UCSD-AML1 (cell line): Measurements from ENCODE around the gene PDE4B.
"Not testable (repeated sequence)": the region's sequence is repeated elsewhere in the genome, so short reads cannot be mapped to it uniquely, and the experiment has no call there.

ENCODE experiments used
- DNase-seq: peaks from one replicate; lab custom pipeline; 2025; ENCODE audit not compliant: unreplicated experiment; lab: John Stamatoyannopoulos, UW

Gene PDE4B

GRCh38 chr1:66043186-66043585 lies 250.5 kb downstream of the PDE4B start:
- DNase-seq = no peak

DNA sequence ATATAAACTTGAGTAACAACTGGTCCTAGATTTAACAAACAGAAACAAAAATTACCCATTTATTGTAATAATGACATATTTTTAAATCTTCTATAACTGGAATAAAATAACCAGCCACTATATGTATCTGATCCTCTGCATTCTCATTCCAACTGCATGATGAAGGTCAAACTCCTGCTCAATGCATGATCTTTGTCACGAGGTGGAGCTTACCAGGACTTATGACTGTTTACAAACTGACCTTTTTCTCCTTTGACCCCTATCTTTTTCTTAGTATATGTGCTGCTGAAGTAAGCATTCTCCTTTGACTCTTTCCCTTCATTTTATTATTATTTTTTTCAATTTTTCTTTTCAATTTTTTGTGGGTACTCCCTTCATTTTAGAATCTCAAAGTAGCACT lies 252.2 kb downstream of the PDE4B start:
- no peak for DNase-seq

GRCh38 chr1:66046415-66046814 lies 253.7 kb downstream of the PDE4B start:
- no peak for DNase-seq

DNA sequence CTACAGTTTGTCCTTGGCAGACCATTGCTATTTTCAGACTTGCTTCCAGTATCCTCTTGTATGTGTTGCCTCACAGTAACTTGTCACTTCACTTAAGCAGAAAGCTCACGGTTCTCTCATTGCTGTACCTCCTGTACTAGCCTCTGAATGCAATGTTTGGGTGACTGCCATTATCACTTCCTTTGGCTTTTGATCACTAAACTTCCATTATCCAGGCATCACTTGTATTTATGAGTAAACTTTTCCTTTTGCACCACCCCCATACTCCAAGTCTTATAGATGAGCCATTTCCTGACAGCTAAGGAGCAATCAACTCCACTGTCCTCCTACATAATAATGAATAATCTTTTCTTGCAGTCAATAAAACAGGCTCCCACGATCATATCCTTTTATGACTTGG lies 255.3 kb downstream of the PDE4B start:
- DNase-seq = no peak

GRCh38 chr1:66050123-66050522 lies 257.4 kb downstream of the PDE4B start:
- no peak for DNase-seq

DNA sequence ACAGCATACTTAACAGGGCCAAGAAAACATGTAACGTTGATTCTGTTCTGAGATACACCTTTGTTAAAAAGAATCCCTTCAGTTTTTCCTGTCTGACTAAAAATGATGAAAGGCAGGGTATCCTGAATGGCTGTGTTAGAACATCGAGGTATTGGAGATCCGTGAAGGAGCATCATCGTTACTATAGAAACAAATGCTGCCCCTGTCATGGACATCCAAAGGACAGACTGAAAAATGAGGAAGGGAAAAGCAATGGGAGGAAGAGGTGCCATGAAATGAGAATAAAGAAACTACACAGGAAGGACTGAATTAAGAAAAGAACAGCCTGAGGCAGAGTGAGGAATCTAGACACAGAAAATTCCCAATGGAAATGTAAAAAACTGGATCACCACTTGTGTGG lies 257.9 kb downstream of the PDE4B start:
- DNase-seq = no peak

DNA sequence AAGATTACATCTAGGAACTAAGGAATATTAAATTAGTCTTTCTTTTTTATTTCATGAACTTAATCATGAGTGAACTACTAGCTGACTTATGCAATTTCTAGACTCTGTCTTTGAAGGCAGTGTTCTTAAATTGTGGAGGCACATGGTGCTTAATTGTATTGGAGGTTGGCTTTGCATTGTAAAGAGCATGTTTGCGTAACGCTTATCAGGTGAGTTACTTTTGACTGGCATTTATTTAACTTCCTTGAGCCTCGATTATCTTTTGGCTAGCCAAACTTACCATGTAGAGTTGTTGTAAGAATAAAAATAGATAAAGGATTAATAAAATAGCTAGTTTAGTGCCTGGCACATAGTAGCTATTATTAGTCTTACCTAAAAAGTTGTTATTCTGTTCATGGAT lies 262.4 kb downstream of the PDE4B start:
- no peak for DNase-seq

DNA sequence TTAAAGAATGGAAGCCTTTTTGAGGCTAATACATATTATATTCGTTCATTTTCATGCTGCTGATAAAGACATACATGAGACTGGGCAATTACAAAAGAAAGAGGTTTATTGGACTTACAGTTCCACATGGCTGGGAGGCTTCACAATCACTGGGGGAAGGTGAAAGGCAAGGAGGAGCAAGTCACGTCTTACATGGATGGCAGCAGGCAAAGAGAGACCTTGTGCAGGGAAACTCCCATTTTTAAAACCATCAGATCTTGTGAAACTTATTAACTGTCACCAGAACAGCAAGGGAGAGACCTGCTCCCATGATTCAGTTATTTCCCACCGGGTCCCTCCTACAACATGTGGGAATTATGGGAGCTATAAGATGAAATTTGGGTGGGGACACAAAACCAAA lies 264.8 kb downstream of the PDE4B start:
- not testable (repeated sequence) for DNase-seq

GRCh38 chr1:66058558-66058957 lies 265.9 kb downstream of the PDE4B start:
- no peak for DNase-seq

DNA sequence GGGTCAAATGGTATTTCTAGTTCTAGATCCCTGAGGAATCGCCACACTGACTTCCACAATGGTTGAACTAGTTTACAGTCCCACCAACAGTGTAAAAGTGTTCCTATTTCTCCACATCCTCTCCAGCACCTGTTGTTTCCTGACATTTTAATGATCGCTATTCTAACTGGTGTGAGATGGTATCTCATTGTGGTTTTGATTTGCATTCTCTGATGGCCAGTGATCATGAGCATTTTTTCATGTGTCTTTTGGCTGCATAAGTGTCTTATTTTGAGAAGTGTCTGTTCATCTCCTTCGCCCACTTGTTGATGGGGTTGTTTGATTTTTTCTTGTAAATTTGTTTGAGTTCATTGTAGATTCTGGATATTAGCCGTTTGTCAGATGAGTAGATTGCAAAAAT lies 274.5 kb downstream of the PDE4B start:
- not testable (repeated sequence) for DNase-seq

- DNase-seq = no peak
Observed at GRCh38 chr1:66069976-66070876, 277.5 kb downstream of the PDE4B start.

- DNase-seq = no peak
Observed at GRCh38 chr1:66073388-66073787, 280.7 kb downstream of the PDE4B start.

DNA sequence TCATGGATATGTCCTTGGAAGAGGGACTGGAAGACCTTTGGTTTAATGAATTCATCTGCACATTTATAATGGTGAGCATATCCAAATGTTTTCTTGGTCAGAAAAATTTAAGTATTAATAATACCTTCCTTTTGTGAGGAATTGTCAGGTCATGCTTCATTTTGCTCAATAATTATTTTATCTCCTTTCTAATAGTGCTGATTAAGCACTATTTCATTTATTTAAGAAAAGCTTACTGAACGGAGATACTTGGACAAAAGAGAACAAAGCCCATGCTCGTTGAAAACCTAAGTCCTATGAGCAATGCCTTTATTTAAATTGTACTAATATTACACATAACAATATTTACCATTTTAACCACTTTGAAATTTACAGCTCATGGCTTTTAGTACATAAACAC lies 281.5 kb downstream of the PDE4B start:
- DNase-seq = no peak

GRCh38 chr1:66078412-66078811 lies 285.7 kb downstream of the PDE4B start:
- DNase-seq = no peak

DNA sequence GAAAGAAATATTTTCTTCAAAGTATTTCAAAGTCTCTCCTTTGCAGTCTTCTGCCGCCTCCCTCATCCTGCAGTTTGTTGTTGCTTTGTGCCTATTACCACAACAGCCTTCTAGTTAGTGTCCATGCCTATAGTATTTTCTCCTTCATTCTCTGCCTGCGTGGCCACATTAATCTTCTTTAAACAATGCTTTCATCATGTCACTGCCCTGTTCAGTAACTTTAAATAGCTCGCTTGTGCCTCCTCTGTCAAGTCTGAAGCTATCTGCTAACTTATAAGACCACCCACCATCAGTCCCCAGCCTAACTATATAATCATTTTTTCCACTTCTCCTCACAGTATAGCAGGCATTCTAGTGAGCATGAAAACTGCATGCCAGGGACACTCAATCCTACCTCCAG lies 290.3 kb downstream of the PDE4B start:
- DNase-seq = no peak

DNA sequence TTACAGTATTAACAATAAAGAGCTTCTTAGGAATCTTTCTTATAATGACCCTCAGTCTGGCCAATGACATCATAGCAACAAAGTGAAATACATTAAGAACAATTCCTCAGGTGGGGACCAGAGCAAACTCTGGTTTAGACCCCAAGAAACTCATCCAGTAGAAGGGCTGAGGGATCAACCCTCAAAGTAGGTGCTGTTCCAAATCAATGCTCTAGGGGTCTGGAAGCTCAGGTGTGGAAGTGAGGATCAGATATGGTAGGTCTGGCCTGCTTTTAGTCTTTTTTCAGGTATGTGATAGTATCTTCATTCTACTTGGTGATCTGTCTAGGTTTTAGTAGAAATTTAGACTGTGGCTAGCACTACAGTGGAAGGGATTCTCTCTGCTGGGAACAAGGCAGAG lies 291.7 kb downstream of the PDE4B start:
- DNase-seq = no peak

- DNase-seq = no peak
Observed at GRCh38 chr1:66085600-66085999, 292.9 kb downstream of the PDE4B start.

GRCh38 chr1:66088787-66089186 lies 296.1 kb downstream of the PDE4B start:
- no peak for DNase-seq

GRCh38 chr1:66090859-66091457 lies 298.3 kb downstream of the PDE4B start:
- no peak for DNase-seq

- no peak for DNase-seq
Observed at GRCh38 chr1:66095190-66095589, 302.5 kb downstream of the PDE4B start.

GRCh38 chr1:66100959-66101358 lies 308.3 kb downstream of the PDE4B start:
- DNase-seq = not testable (repeated sequence)

DNA sequence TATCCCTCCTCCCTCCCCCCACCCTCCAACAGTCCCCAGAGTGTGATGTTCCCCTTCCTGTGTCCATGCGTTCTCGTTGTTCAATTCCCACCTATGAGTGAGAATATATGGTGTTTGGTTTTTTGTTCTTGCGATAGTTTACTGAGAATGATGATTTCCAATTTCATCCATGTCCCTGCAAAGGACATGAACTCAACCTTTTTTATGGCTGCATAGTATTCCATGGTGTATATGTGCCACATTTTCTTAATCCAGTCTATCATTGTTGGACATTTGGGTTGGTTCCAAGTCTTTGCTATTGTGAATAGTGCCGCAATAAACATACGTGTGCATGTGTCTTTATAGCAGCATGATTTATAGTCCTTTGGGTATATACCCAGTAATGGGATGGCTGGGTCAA lies 311.4 kb downstream of the PDE4B start:
- DNase-seq = not testable (repeated sequence)

- no peak for DNase-seq
Observed at GRCh38 chr1:66108624-66109023, 315.9 kb downstream of the PDE4B start.
